Epidermal melanocyte (primary cell): ENCODE results near the gene ABCG4.

Source experiments
- DNase-seq: peaks from one replicate; pipeline ENCODE4 v3.0.0; 2011; ENCODE audit warnings: low spot score; ENCODE audit not compliant: insufficient read length

Gene ABCG4

GRCh38 chr11:119205080-119205479, 56.2 kb downstream of the ABCG4 start:
- no peak for DNase-seq

- peak; percentile 96 for DNase-seq
Measured at GRCh38 chr11:119205574-119206510, 57.0 kb downstream of the ABCG4 start, which contains the start of gene CBL. CBL (plus strand) TSS chr11:119206339; CDS start chr11:119206418, 79 bp downstream.

DNA sequence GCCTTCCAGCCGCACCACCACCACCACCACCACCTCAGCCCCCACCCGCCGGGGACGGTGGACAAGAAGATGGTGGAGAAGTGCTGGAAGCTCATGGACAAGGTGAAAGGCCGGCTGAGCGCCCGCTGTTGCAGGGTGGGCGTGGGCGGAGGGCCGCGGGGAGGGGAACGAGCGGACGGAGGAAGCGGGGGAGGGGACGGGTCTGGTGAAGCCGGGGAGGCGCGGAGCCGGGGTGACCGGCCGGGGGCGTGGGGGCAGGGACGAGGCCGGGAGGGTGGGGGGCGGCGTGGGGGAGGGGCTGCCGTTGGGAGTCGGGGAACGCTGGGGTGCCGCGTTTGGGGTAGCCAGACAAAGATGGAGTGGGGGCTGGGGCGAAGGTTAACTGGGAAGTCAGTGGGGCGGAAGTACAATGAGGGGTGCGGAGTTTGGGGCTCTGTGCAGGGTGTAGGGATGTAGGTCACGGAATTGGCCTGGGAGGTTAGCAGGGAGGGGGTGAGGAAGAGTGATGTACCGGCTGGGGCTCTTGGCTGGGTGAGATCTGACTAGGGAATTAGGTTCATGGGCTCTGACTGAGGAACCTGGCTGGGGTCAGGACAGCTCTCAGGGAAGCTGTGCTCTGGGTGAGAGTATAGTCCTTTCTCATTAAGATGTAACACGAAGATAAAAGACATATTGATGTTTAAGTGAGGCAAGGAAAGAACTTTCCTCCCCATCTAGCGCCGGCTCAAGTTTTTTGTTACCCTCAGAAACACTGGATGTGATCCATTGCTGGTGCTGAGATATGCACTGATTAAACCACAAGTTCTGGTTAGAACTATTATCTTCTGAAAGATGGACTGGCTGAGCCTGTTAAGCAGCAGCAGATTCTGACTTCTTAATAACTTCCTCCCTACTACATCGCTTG, 57.9 kb downstream of the ABCG4 start:
- DNase-seq, result no peak

DNA sequence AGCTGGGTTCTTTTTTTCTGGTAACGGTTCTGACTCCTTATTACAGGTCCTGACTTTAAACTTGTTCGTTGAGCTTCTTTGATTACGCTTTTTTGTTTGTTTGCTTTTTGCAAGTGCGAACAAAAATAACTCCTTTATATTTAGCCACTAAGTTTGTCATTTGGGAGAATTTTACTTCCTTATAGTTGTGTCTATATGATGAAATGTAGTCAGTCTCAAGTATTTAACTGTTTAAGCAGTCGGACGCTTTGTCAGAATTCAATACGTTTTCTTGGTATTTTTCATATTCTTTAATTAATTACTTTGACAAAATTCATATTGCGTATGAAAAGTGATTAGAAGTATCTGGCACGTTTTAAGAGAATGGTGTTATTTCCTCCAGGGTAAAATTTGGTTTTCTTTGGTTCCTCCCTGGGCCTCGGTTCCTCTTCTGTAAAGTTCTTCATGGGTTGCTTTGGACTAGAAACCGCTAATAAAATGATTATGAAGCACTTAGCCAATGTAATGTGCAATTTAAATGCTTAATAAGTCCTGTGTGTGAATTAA, 58.6 kb downstream of the ABCG4 start:
- DNase-seq, result no peak

DNA sequence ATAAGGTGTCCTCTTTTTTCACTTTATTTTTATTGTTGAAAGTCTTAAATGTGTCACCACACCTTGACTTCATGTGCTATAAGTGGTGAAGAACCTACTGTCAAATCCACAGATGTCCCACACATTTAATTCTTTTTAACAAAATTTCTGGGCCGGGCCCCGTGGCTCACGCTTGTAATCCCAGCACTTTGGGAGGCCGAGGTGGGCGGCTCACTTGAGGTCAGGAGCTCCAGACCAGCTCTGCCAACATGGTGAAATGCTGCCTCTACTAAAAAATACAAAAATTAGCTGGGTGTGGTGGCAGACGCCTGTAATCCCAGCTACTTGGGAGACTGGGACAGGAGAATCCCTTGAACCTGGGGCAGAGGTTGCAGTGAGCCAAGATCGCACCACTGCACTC, 60.3 kb downstream of the ABCG4 start:
- DNase-seq, result no peak

DNA sequence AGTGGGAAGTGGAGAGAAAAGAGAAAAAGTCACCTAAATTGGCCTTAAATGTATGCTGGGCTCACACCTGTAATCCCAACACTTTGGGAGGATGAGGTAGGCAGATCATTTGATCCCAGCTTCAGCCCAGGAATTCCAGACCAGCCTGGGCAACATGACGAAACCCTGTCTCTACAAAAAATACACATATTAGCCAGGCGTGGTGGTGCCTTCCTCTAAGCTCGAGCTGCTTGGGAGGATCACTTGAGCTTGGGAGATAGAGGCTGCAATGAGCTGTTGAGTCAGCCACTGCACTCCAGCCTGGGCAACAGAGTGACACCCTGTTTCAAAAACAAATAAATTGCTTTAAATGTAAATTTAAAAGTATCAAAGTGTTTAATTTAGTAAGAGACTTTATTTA, 61.2 kb downstream of the ABCG4 start:
- DNase-seq, result no peak
